DND-41 (cell line): Measurements from ENCODE around the gene TMEM54.

Experiments
- EZH2 ChIP-seq: IDR thresholded peaks from 3 replicates; pipeline ENCODE4 v1.6.1; 2012; ENCODE audit warnings: borderline replicate concordance, low read depth, mild to moderate bottlenecking, moderate library complexity, low read length, inconsistent platforms; ENCODE audit not compliant: severe bottlenecking
- TF ChIP-seq, protein P1 (sequence below): IDR thresholded peaks from 2 replicates; pipeline ENCODE4 v1.5.1; 2012; ENCODE audit warnings: borderline replicate concordance, low read length, moderate library complexity, mild to moderate bottlenecking; ENCODE audit not compliant: poor library complexity, severe bottlenecking; ENCODE audit errors: extremely low read depth

DNA sequence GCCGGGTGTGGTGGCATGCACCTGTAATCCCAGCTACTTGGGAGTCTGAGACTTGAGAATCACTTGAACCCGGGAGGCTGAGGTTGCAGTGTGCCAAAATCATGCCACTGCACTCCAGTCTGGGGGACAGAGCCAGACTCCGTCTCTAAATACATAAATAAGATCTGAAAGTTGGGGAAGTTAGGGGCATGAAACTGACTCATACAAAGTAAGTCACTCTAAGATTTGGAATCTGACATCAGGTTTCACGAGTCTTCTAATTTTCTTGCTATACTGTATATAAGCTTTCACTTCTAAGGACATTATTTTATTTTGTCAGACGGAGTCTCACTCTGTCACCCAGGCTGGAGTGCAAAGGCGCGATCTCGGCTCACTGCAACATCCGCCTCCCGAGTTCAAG lies 33.3 kb upstream of the TMEM54 start:
- TF ChIP-seq, protein P1, sequence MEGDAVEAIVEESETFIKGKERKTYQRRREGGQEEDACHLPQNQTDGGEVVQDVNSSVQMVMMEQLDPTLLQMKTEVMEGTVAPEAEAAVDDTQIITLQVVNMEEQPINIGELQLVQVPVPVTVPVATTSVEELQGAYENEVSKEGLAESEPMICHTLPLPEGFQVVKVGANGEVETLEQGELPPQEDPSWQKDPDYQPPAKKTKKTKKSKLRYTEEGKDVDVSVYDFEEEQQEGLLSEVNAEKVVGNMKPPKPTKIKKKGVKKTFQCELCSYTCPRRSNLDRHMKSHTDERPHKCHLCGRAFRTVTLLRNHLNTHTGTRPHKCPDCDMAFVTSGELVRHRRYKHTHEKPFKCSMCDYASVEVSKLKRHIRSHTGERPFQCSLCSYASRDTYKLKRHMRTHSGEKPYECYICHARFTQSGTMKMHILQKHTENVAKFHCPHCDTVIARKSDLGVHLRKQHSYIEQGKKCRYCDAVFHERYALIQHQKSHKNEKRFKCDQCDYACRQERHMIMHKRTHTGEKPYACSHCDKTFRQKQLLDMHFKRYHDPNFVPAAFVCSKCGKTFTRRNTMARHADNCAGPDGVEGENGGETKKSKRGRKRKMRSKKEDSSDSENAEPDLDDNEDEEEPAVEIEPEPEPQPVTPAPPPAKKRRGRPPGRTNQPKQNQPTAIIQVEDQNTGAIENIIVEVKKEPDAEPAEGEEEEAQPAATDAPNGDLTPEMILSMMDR, result no peak
- no peak for TF ChIP-seq EZH2
